Adrenal gland (tissue), 12 donors: ENCODE data around the gene LAPTM5. TPM values are rescaled to one million over a fixed set of nuclear protein-coding genes. Genes with fewer than 3 reads are reported as not detected.
A peak's percentile ranks its signal among the peaks of the same experiment; 100 is the strongest.

Source experiments
- DNase-seq, 7 donors: peaks; one replicate each; pipeline ENCODE4 v3.0.0-alpha.2; 2019 to 2020
- H3K27ac ChIP-seq, 5 donors: fragments of 200-600 bp; sonication (generic) in 4 of 5; 1 replicate in 3 of 5; 2 replicates in 2 of 5; pipeline versions ENCODE4 v1.5.1 to v1.8.0; 2016 to 2020; ENCODE audit warnings: mild to moderate bottlenecking in 1 of 5
- H3K27me3 ChIP-seq: fragments of 200-600 bp; 2 replicates; pipeline ENCODE4 v1.8.0; 2021
- H3K36me3 ChIP-seq, 2 donors: fragments of 200-600 bp; replicated peaks in 1 of 2; 1 replicate in 1 of 2; 2 replicates in 1 of 2; pipeline versions ENCODE4 v1.5.1 to v1.8.0; 2018 to 2022
- H3K4me1 ChIP-seq, 2 donors: fragments of 200-600 bp; replicated peaks in 1 of 2; 1 replicate in 1 of 2; 2 replicates in 1 of 2; pipeline versions ENCODE4 v1.5.1 to v1.8.0; 2018 to 2021
- H3K4me3 ChIP-seq, 4 donors: fragments of 200-600 bp; sonication (generic) in 3 of 4; one replicate each; pipeline ENCODE4 v1.5.1; 2016 to 2018
- H3K9me3 ChIP-seq, 3 donors: fragments of 200-600 bp; sonication (generic) in 1 of 3; replicated peaks in 1 of 3; 1 replicate in 2 of 3; 2 replicates in 1 of 3; pipeline versions ENCODE4 v1.5.1 to v1.8.0; 2016 to 2021
- CTCF ChIP-seq, 6 experiments: fragments of 450-650 bp in 4 of 6; fragments of 200-600 bp in 2 of 6; sonication (generic) in 1 of 6; IDR thresholded peaks; 1 replicate in 5 of 6; 2 replicates in 1 of 6; pipeline versions ENCODE4 v1.5.1 to v1.8.0; 2016 to 2021; ENCODE audit warnings: antibody characterized with exemption in 6 of 6, mild to moderate bottlenecking in 2 of 6, moderate library complexity in 1 of 6
- POLR2A ChIP-seq, 2 donors: fragments of 450-650 bp; IDR thresholded peaks; one replicate each; pipeline ENCODE4 v1.6.1; 2017; ENCODE audit warnings: antibody characterized with exemption in 2 of 2, mild to moderate bottlenecking in 2 of 2, moderate library complexity in 1 of 2
- WGBS, 4 donors: extraction: QIAGEN DNeasy Blood & Tissue Kit in 2 of 4; methylation state at CpG; one replicate each; pipeline versions ENCODE4 v1.1.5 to v1.1.7; 2013 to 2017; 5-methylcytosine and 5-hydroxymethylcytosine counted together
- intact Hi-C, 2 donors: fragments of 100-400 bp; cut with DNase I; formaldehyde crosslinking; loops; one replicate each; pipeline versions ENCODE4 v1.14.1 to v1.15.0; 2022 to 2023
- polyA plus RNA-seq, 3 donors: library from polyadenylated mRNA; stranded (reverse); fragments of 200-250 nt in 2 of 3; fragments of 350-450 nt in 1 of 3; fragmentation: Illumina TruSeq in 1 of 3; extraction: RNeasy Lipid Tissue Mini Kit (QIAGEN cat#74804) in 1 of 3; gene quantifications; one replicate each; pipeline ENCODE4 v1.2.3, GENCODE V29; 2013 to 2014
- total RNA-seq, 9 donors: library from RNA; depleted of rRNA in 4 of 9; stranded (reverse); fragments of >200 nt in 4 of 9; fragments of 120-200 nt in 1 of 9; fragmentation: NEBNext Ultra II Directional in 1 of 9; extraction: Animal tissue kit (Norgen Biotek cat#: 25700) in 1 of 9; gene quantifications; one replicate each; pipeline versions ENCODE4 v1.1.0 to v1.2.4, GENCODE V29; 2013 to 2023
- donor health status: healthy with polysubstance abuse.
- donor health status: Bipolar disorder and iron deficiency.
- donor health status: DM: yes; HTN: yes; CAD: no.
- donor health status: DM: no; HTN: no; CAD: no.
- donor health status: DM: no; HTN: no; CAD: no.
- donor health status: DM: yes; HTN: yes; CAD: no.

LAPTM5 gene
- total and polyA plus RNA-seq, 12 donors, result 7.8 to 177 (median 109) TPM

DNA sequence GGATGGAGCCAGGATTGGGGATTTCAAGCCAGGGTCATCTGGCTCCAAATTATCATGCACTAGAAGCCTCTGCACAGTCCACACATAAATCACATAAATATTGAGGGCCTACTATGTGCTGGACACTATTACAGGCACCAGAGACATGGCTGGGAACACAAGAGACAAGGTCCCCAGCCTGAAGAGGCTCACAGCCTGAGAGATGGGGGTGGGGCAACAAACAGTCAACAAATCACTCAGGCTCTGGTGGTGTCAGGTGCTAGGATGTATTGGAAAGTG is 41.6 kb upstream of the LAPTM5 start:
- H3K4me1 ChIP-seq, result peaks cover 30 to 42% of the 10 kb centered on the region in 2 donors
- no peak for DNase-seq
- TF ChIP-seq CTCF (IDR thresholded peaks at IDR 0.05) (no peak), POLR2A (IDR thresholded peaks at IDR 0.05) (no peak)
- no peaks in the 10 kb centered on the region for H3K9me3 ChIP-seq
- H3K27ac ChIP-seq, result peak overlapping the region; percentile 90 to 99 (median 94)
- no peak overlapping the region for H3K4me3 ChIP-seq
- H3K27me3 ChIP-seq, result no peaks in the 10 kb centered on the region
- H3K36me3 ChIP-seq, result no peaks in the 10 kb centered on the region
- intact Hi-C loops, result no loop called here

DNA sequence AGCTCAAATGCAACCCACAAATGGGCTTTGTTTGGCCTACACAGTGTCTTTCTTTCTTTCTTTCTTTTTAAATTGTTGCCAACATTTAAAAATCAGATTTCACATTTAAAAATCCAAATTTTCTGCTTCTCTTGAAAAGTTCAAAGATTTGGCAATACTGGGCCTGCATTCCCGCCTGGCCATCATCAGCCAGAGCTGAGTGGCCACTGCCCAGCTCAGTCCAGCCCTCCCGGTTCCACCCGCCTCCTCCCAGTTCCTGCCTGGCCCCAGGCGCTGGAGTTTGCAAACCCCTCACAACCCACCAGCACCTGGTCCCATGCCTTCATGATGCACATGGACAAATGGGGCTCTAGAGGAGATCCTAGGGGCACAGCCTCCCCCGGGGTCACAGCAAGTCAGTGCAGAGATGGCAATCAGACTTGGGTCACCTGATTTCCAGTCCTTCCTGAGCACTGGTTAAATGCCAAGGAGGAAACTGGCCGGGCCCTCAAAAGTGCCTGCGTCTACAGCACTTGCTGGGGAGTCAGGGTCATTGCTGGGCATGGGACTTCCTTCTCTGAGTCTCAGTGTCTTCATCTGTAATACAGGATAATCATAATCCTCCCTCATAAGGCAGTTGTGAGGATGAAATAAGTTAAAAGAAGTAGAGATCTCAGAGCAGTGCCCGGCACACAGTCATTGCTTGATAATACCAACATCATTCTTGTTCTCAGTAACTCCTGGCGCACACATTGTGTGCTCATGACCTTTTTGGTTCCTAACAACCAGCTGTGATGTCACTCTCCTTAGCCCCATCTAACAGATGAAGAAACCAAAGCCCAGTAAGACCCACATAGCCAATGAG is 41.0 kb upstream of the LAPTM5 start:
- Histone ChIP-seq H3K4me3 (no peak overlapping the region), H3K27ac (peak overlapping the region; percentile 90 to 99 (median 94)), H3K9me3 (no peaks in the 10 kb centered on the region), H3K27me3 (no peaks in the 10 kb centered on the region), H3K36me3 (no peaks in the 10 kb centered on the region), H3K4me1 (peaks cover 30 to 42% of the 10 kb centered on the region in 2 donors)
- TF ChIP-seq POLR2A (IDR thresholded peaks at IDR 0.05) (no peak), CTCF (IDR thresholded peaks at IDR 0.05) (no peak)
- peak; percentile 69 to 90 (median 87) for DNase-seq
- intact Hi-C loops, result no loop called here
- 27 to 38% (median 32%) methylated on average over 8 to 9 of the region's 9 CpGs for WGBS, 4 donors

DNA sequence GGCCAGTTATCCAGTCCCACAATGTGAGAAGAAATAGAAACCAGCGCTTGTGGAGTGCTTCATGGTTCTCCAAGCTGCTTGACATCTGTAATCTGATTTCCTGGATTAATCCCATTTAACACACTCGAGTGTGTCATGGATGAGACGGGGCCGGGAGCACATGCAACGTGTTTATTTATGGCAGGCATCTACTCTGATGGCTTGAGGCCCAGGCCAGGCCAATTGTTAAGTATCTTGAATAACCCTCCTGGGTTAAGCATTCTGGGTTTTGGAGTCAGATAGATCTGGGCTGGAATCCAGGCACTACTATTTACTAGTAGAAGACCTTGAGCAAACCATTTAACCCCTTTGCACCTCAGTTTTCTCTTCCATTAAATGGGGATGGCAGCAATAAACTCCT is 37.5 kb upstream of the LAPTM5 start:
- intact Hi-C loops, result no loop called here
- no peak overlapping the region for H3K4me3 ChIP-seq
- H3K4me1 ChIP-seq, result peaks cover 26 to 35% of the 10 kb centered on the region in 2 donors
- no peaks in the 10 kb centered on the region for H3K36me3 ChIP-seq
- no peaks in the 10 kb centered on the region for H3K27me3 ChIP-seq
- peak in 1 of 7 donors; percentile 40 for DNase-seq
- 35 to 51% (median 41%) methylated on average over 5 of the region's 5 CpGs for WGBS, 4 donors
- TF ChIP-seq POLR2A (IDR thresholded peaks at IDR 0.05) (no peak), CTCF (IDR thresholded peaks at IDR 0.05) (no peak)
- peak overlapping the region in 3 of 5 donors; percentile 5 to 54 (median 35) for H3K27ac ChIP-seq
- H3K9me3 ChIP-seq, result no peaks in the 10 kb centered on the region

- TF ChIP-seq CTCF (IDR thresholded peaks at IDR 0.05), result no peak
- TF ChIP-seq POLR2A (IDR thresholded peaks at IDR 0.05), result no peak
- Histone ChIP-seq H3K9me3 (no peaks in the 10 kb centered on the region), H3K27ac (peak overlapping the region in 1 of 5 donors; percentile 54), H3K36me3 (no peaks in the 10 kb centered on the region), H3K4me1 (peaks cover 22 to 28% of the 10 kb centered on the region in 2 donors), H3K4me3 (no peak overlapping the region), H3K27me3 (no peaks in the 10 kb centered on the region)
- 94 to 98% (median 97%) methylated on average over 4 of the region's 4 CpGs for WGBS, 4 donors
- intact Hi-C loops, result no loop called here
- DNase-seq, result no peak
Measured at GRCh38 chr1:30794260-30794659, 36.7 kb upstream of the LAPTM5 start.
